ENCODE data around the gene COL4A3. TPM values are rescaled to one million over a fixed set of nuclear protein-coding genes. Genes with fewer than 3 reads are reported as not detected.

COL4A3 gene
- total RNA-seq, 2 donors from 2014 or later: 0.56 to 0.61 TPM

- ATAC-seq (no peak), DNase-seq (no peak)
- intact Hi-C loops (cut with DNase I, micrococcal nuclease): no loop called here
Observed at GRCh38 chr2:227320305-227321094, 156.1 kb downstream of the COL4A3 start.

- intact Hi-C loops (cut with DNase I, micrococcal nuclease): no loop called here
- DNase-seq (no peak), ATAC-seq (no peak)
Observed at GRCh38 chr2:227322530-227323205, 158.2 kb downstream of the COL4A3 start.

GRCh38 chr2:227323818-227324217 is 159.4 kb downstream of the COL4A3 start:
- no peak for DNase-seq
- ATAC-seq: no peak
- intact Hi-C loops (cut with DNase I, micrococcal nuclease): no loop called here

- peak; percentile 5 for ATAC-seq
- intact Hi-C loops (cut with DNase I, micrococcal nuclease): no loop called here
- peak in 1 of 2 donors; percentile 18 for DNase-seq
Observed at GRCh38 chr2:227324642-227324994, 160.2 kb downstream of the COL4A3 start.

- intact Hi-C loops (cut with DNase I, micrococcal nuclease): no loop called here
- peak; percentile 99 for ATAC-seq
- DNase-seq: peak; percentile 94 to 96
Observed at GRCh38 chr2:227324995-227325838, 160.8 kb downstream of the COL4A3 start, which contains the start of gene MFF. MFF (plus strand) TSS chr2:227325251; CDS start chr2:227330666, 5,415 bp downstream.

GRCh38 chr2:227325839-227326195 is 161.4 kb downstream of the COL4A3 start:
- intact Hi-C loops (cut with DNase I, micrococcal nuclease): no loop called here
- DNase-seq (peak; percentile 48 to 63), ATAC-seq (peak; percentile 61)

GRCh38 chr2:227326783-227327182 is 162.4 kb downstream of the COL4A3 start:
- intact Hi-C loops (cut with DNase I, micrococcal nuclease): no loop called here
- DNase-seq (no peak), ATAC-seq (no peak)

GRCh38 chr2:227335713-227336112 is 171.3 kb downstream of the COL4A3 start:
- ATAC-seq: no peak
- no peak for DNase-seq
- intact Hi-C loops (cut with DNase I, micrococcal nuclease): no loop called here

GRCh38 chr2:227337442-227337841 is 173.0 kb downstream of the COL4A3 start:
- ATAC-seq: no peak
- intact Hi-C loops (cut with DNase I, micrococcal nuclease): no loop called here
- no peak for DNase-seq

- ATAC-seq (no peak), DNase-seq (no peak)
- intact Hi-C loops (cut with DNase I, micrococcal nuclease): no loop called here
Observed at GRCh38 chr2:227339098-227339599, 174.7 kb downstream of the COL4A3 start.

- DNase-seq (no peak), ATAC-seq (no peak)
- intact Hi-C loops (cut with DNase I, micrococcal nuclease): no loop called here
Observed at GRCh38 chr2:227340106-227340505, 175.7 kb downstream of the COL4A3 start.

GRCh38 chr2:227341553-227341952 is 177.1 kb downstream of the COL4A3 start:
- intact Hi-C loops (cut with DNase I, micrococcal nuclease): no loop called here
- ATAC-seq: no peak

GRCh38 chr2:227344231-227344630 is 179.8 kb downstream of the COL4A3 start:
- ATAC-seq: no peak
- intact Hi-C loops (cut with DNase I, micrococcal nuclease): no loop called here

More at GRCh38 chr2:227341553-227341952, 177.1 kb downstream of the COL4A3 start:
- DNase-seq: no peak

GRCh38 chr2:227347117-227347516 is 182.7 kb downstream of the COL4A3 start:
- ATAC-seq (no peak), DNase-seq (no peak)
- intact Hi-C loops (cut with DNase I, micrococcal nuclease): no loop called here

More at GRCh38 chr2:227344231-227344630, 179.8 kb downstream of the COL4A3 start:
- no peak for DNase-seq

- no peak for DNase-seq
Observed at GRCh38 chr2:227348324-227348723, 183.9 kb downstream of the COL4A3 start.

GRCh38 chr2:227349989-227350612 is 185.7 kb downstream of the COL4A3 start:
- ATAC-seq (no peak), DNase-seq (no peak)
- intact Hi-C loops (cut with DNase I, micrococcal nuclease): no loop called here

More at GRCh38 chr2:227348324-227348723, 183.9 kb downstream of the COL4A3 start:
- ATAC-seq: no peak
- intact Hi-C loops (cut with DNase I, micrococcal nuclease): no loop called here

GRCh38 chr2:227351639-227352038 is 187.2 kb downstream of the COL4A3 start:
- intact Hi-C loops (cut with DNase I, micrococcal nuclease): no loop called here
- no peak for DNase-seq

GRCh38 chr2:227360351-227360750 is 195.9 kb downstream of the COL4A3 start:
- intact Hi-C loops (cut with DNase I, micrococcal nuclease): no loop called here
- no peak for DNase-seq
- ATAC-seq: no peak

More at GRCh38 chr2:227351639-227352038, 187.2 kb downstream of the COL4A3 start:
- no peak for ATAC-seq

GRCh38 chr2:227363756-227364155 is 199.3 kb downstream of the COL4A3 start:
- no peak for DNase-seq
- no peak for ATAC-seq
- intact Hi-C loops (cut with DNase I, micrococcal nuclease): no loop called here

Data from left colon (tissue), 2 donors.